Loucy (cell line): ENCODE measurements around the gene FARP1.

Source experiments
- H2AFZ ChIP-seq: fragments of 200-600 bp; sonication (generic); 2 replicates; pipeline ENCODE4 v1.6.0; 2016; ENCODE audit warnings: antibody characterized with exemption, mild to moderate bottlenecking, low read length, moderate library complexity
- H3F3A ChIP-seq: fragments of 200-600 bp; 2 replicates; pipeline ENCODE4 v1.6.0; 2016; ENCODE audit warnings: antibody characterized with exemption, low read depth, mild to moderate bottlenecking
- H3K27me3 ChIP-seq: fragments of 200-600 bp; sonication (generic); 2 replicates; pipeline ENCODE4 v1.6.1; 2014; ENCODE audit warnings: low read length, mild to moderate bottlenecking; ENCODE audit not compliant: insufficient read depth, poor library complexity, severe bottlenecking
- H3K36me3 ChIP-seq: fragments of 200-600 bp; sonication (generic); 2 replicates; pipeline ENCODE4 v1.6.1; 2016; ENCODE audit warnings: low read length; ENCODE audit not compliant: insufficient read depth
- H3K4me1 ChIP-seq: fragments of 200-600 bp; sonication (generic); 2 replicates; pipeline ENCODE4 v1.5.1; 2014; ENCODE audit warnings: low read length, mild to moderate bottlenecking; ENCODE audit not compliant: insufficient read depth, poor library complexity, severe bottlenecking
- H3K4me2 ChIP-seq: fragments of 200-600 bp; sonication (generic); 2 replicates; pipeline ENCODE4 v1.6.0; 2014; ENCODE audit warnings: antibody characterized with exemption, low read length, low read depth, mild to moderate bottlenecking; ENCODE audit not compliant: poor library complexity, severe bottlenecking
- H3K4me3 ChIP-seq: fragments of 200-600 bp; sonication (generic); 2 replicates; pipeline ENCODE4 v1.5.1; 2014; ENCODE audit warnings: low read length, mild to moderate bottlenecking, mixed read lengths; ENCODE audit not compliant: poor library complexity, severe bottlenecking
- H3K79me2 ChIP-seq: fragments of 200-600 bp; sonication (generic); 2 replicates; pipeline ENCODE4 v1.6.1; 2014; ENCODE audit warnings: low read length; ENCODE audit not compliant: insufficient read depth
- H3K9ac ChIP-seq: fragments of 200-600 bp; sonication (generic); 2 replicates; pipeline ENCODE4 v1.6.0; 2014; ENCODE audit warnings: mild to moderate bottlenecking, low read depth, low read length, moderate library complexity; ENCODE audit not compliant: poor library complexity, severe bottlenecking
- H3K9me2 ChIP-seq: fragments of 200-600 bp; sonication (generic); replicated peaks from 2 replicates; pipeline ENCODE4 v1.6.1; 2016; ENCODE audit warnings: low read depth, low read length, mixed read lengths
- H3K9me3 ChIP-seq: fragments of 200-600 bp; sonication (generic); 2 replicates; pipeline ENCODE4 v1.6.1; 2014; ENCODE audit warnings: mild to moderate bottlenecking, antibody characterized with exemption, low read length, low read depth; ENCODE audit not compliant: insufficient read depth
- H4K20me1 ChIP-seq: fragments of 200-600 bp; sonication (generic); 2 replicates; pipeline ENCODE4 v1.6.0; 2014; ENCODE audit warnings: antibody characterized with exemption, low read length, mild to moderate bottlenecking; ENCODE audit not compliant: insufficient read depth, poor library complexity, severe bottlenecking
- CTCF ChIP-seq: fragments of 200-600 bp; sonication (generic); conservative IDR thresholded peaks from 2 replicates; pipeline ENCODE4 v1.5.1; 2014; ENCODE audit warnings: mild to moderate bottlenecking, antibody characterized with exemption, low read length
- EZH2phosphoT487 ChIP-seq: fragments of 200-600 bp; IDR thresholded peaks from 2 replicates; pipeline ENCODE4 v1.6.1; 2018; ENCODE audit warnings: antibody characterized with exemption, mild to moderate bottlenecking, moderate library complexity, borderline replicate concordance

The FARP1 gene

DNA sequence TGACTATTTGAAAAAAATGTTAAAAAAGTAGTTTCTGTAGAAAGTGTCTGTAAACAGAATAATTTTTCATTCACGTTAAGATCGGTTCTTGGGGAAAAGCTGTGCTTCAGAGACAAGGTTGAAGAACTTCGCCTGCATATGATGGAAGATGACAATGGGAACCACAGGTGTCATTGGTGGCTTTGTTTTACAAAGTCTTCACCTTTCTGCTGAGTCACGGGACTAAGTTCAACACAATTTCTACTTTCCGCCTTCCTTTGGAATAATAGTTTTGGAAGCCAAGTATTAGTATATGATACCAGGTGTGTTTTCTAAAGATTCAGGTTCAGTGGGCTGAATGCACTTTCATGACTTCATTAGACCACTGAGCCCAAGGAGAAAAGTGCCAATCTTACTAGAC, 189.8 kb downstream of the FARP1 start:
- no peaks in the 10 kb centered on the region for H3K79me2 ChIP-seq
- no peaks in the 10 kb centered on the region for H3F3A ChIP-seq
- H2AFZ ChIP-seq = no peak overlapping the region
- TF ChIP-seq CTCF (no peak), EZH2phosphoT487 (no peak)
- H3K9me2 ChIP-seq = no peaks in the 10 kb centered on the region
- no peak overlapping the region for H3K4me2 ChIP-seq
- no peak overlapping the region for H3K9ac ChIP-seq
- no peaks in the 10 kb centered on the region for H3K27me3 ChIP-seq
- no peaks in the 10 kb centered on the region for H3K9me3 ChIP-seq
- no peak overlapping the region for H3K4me3 ChIP-seq
- no peaks in the 10 kb centered on the region for H4K20me1 ChIP-seq
- H3K36me3 ChIP-seq = no peaks in the 10 kb centered on the region
- H3K4me1 ChIP-seq = no peaks in the 10 kb centered on the region

GRCh38 chr13:98333486-98333885, 190.6 kb downstream of the FARP1 start:
- no peaks in the 10 kb centered on the region for H3F3A ChIP-seq
- no peak overlapping the region for H3K9ac ChIP-seq
- no peak overlapping the region for H3K4me3 ChIP-seq
- H3K4me2 ChIP-seq = no peak overlapping the region
- H2AFZ ChIP-seq = no peak overlapping the region
- H3K9me2 ChIP-seq = no peaks in the 10 kb centered on the region
- TF ChIP-seq CTCF = no peak
- no peak for TF ChIP-seq EZH2phosphoT487
- no peaks in the 10 kb centered on the region for H3K36me3 ChIP-seq
- H3K4me1 ChIP-seq = no peaks in the 10 kb centered on the region
- no peaks in the 10 kb centered on the region for H3K79me2 ChIP-seq
- H3K27me3 ChIP-seq = no peaks in the 10 kb centered on the region
- H3K9me3 ChIP-seq = no peaks in the 10 kb centered on the region
- H4K20me1 ChIP-seq = no peaks in the 10 kb centered on the region

GRCh38 chr13:98334620-98335205, 191.8 kb downstream of the FARP1 start:
- Histone ChIP-seq H3K4me3 (no peak overlapping the region), H3K36me3 (no peaks in the 10 kb centered on the region), H2AFZ (no peak overlapping the region), H3K9me3 (no peaks in the 10 kb centered on the region), H3K79me2 (no peaks in the 10 kb centered on the region), H3K27me3 (no peaks in the 10 kb centered on the region), H3K9ac (no peak overlapping the region), H3F3A (no peaks in the 10 kb centered on the region), H3K9me2 (no peaks in the 10 kb centered on the region), H3K4me2 (no peak overlapping the region), H4K20me1 (no peaks in the 10 kb centered on the region), H3K4me1 (no peaks in the 10 kb centered on the region)
- TF ChIP-seq EZH2phosphoT487 (no peak), CTCF (no peak)
